HG02870 (cell line): ENCODE results near the gene CA9.

Experiments
- ATAC-seq: cut with Tn5 transposase; IDR thresholded peaks from one replicate; pipeline ENCODE4 v1.9.1; 2021; ENCODE audit warnings: mild to moderate bottlenecking, moderate library complexity; ENCODE audit not compliant: unreplicated experiment

The CA9 gene

GRCh38 chr9:35714123-35714522 is 40.4 kb downstream of the CA9 start:
- ATAC-seq = no peak

GRCh38 chr9:35714579-35715252 is 41.0 kb downstream of the CA9 start:
- ATAC-seq = no peak

GRCh38 chr9:35716230-35716629 is 42.5 kb downstream of the CA9 start:
- no peak for ATAC-seq

DNA sequence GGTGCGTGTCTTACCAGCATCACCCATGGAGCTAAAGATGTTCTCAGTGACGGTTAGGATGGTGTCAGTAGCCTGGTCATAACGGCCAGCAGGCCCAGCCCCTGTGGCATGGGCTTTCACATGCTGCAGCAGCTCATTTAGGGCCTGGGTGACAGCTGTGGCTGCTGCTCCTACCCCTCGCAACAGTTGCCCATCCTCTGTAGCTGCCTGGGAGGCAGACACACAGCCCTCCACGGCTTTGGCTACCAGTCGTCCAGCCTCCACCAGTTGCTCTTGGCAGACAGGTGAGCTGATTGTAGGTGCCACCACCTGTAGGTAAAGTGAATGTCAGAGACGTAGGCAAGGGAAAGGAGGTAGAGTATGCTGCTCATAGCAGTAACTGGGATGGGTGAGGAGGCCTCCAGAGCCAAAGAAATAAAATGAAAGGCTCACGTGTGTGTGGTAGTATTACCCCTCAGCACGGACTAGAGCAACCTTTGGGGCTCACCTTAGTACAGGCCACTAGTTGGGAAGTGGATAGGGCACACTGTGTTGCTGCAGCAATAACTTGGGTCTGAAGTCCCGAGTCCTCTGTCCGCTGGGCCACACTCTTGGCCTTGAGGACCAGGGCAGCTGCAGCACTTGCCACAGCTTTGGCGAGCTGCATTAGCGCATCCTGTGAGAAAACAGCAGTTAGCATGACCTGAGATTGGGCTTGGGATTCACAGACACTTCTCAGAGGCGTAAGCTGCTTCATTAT is 43.6 kb downstream of the CA9 start:
- no peak for ATAC-seq

- ATAC-seq = no peak
Observed at GRCh38 chr9:35718721-35719511, 45.2 kb downstream of the CA9 start.

DNA sequence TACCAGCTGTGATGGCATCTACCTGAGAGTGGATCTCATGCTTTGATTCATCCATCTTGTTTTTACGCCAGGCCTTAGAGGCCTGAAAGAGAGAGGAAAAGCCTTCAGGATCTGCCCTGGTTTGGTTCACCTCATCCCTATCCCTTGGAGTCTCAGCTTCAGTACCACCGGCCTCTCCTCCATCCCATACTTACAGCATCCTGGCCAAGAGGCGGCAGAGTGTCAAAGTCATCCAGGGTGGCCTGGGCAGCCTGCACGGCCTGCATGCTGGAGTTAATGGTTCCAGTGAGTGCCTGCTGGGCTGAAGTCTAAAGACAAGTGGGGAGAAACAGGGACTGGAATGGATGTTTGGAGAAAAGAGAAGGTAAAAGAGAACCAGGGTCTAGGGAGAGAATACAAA is 45.8 kb downstream of the CA9 start:
- no peak for ATAC-seq

- no peak for ATAC-seq
Observed at GRCh38 chr9:35723426-35723825, 49.7 kb downstream of the CA9 start.

GRCh38 chr9:35723908-35724307 is 50.2 kb downstream of the CA9 start:
- no peak for ATAC-seq

DNA sequence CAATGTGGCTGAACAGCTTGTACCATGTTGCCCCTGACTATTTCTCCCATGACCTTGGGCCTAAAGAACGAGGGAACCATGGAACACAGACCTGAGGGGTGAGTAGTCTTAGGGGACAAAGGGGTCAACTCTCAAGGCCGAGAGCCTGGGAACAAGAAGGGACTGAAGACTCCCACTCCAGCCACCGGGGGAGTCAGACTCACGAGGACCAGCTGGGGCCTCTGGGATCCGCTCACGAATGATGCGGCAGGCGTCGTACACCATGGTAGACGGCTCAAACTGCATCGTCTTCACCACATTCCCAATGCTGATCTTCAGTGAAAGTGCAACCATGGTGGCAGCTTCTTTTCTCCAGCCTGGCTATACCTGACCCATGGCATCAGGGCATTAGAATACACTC is 51.6 kb downstream of the CA9 start:
- no peak for ATAC-seq

DNA sequence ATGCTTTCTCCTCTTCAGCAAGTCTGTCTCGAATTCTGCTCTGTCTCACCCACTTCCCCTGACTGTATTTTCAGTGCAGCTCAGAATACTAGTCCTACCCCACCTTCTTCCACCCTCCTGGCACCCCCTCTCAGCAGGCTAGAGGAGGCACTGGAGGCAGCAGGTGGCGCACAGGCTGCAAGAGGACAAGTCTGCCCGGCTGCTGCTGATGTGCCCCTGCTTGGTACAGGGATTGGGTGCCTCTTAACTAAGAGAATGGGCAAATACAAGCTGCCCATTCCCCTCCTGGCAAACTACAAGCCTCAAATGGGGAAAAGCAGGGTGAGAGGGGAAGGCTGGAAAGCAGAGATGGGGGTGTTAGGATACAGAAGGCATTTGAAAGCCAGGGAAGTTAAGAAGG is 53.2 kb downstream of the CA9 start:
- ATAC-seq = no peak

- no peak for ATAC-seq
Observed at GRCh38 chr9:35727676-35728040, 53.9 kb downstream of the CA9 start.

DNA sequence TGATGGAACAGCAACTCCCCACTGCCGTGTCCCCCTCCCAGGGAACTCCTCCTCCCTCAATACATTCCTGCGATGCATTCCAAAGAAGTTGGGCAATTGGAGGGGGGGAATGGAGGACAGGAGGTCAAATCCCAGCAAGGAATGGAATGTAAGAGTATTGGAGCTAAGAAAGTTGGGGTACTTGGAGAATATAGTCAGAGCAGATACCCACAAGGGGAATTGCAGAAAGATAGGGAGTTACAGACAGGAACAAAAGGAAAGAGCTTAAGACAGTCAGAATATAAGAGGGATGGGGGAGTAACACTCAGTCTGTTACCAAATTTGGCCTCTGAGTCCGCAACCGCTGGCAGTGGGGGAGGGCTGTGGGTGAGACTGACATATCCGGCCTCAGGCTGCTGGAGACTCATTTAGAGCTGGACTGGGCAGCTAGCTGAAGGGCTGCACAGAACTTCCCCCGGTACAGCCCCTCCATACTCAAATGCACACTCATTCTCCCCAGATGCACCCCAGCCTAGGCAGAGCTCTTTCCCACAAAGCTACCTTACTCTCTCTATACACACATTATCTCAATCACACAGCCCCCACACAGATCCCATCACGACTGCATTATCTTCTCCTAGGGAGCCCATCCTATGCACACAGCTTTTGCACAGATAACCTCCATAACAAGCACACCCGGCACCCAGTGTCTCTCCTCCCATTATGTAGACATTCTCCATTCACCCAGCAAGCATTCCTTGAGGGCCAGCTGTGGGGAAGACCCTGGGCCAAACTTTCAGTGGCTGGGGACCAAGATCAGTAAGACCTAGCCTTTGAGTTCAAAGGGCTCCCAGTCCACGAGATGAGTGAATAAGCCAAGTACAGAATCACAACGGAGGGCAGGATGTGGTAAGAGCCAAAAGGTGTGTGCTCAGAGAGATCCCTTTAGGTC is 54.6 kb downstream of the CA9 start:
- no peak for ATAC-seq

- no peak for ATAC-seq
Observed at GRCh38 chr9:35729101-35729500, 55.4 kb downstream of the CA9 start.

DNA sequence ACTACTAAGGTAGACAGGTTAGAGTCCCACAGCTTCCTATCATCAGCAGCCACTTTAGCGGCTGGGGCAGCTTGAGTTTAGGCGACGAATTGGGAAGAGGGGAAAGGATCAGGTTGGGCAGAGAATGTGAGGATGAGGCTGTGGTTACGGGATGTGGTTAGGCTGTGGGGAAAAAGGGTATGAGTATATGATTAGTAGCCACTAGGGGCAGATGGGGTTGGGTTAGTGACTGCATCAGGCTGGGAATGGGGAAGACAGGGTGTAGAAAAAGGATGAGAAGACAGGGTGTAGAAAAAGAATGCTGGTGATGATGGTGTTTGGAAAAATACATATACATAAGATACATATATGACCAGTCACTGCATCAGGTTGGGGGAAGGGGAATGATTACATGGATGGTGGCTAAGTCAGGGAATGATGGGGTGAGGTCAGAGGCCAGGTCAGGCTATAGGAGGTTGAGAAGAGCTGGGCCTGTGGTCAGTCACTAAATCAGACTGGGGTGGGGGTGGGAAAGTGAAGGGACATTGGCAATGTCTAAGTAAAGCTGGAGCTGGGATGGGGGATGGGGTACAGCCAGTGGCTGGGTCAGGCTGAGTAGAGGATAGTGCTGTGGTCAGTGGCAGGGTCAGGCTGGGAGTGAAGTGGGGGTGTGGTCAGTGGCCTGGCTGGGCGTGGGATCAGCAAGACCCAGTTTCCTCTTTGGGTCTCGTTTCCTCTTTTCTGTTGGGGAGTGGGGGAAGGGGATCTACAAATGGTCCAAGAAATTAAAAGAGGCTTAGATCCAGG is 56.2 kb downstream of the CA9 start:
- ATAC-seq = no peak

DNA sequence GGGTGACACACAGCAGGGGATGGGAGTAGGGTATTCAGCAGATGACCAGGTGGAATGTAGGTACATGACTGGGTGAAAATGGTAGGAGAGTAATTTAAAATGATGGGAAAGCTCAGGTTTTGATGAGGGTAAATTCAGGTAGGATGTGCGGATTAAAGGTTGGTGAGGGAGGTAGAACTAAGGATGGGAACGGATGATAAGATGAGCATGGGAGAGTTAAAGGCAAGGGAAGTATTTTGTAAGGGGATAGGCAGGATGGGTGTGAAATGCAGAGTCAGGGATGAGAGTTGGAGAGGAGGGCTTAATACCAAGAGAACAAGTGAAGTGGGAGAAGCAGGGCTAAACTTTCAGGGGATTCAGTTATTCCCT is 56.7 kb downstream of the CA9 start:
- no peak for ATAC-seq
